HFF-Myc (cell line): ENCODE measurements around the gene ATAT1.

Source experiments
- DNase-seq: peaks from one replicate; pipeline ENCODE4 v3.0.0-alpha.2; 2011; ENCODE audit warnings: low read depth; ENCODE audit errors: extremely low read depth
- H3K4me3 ChIP-seq: replicated peaks from 2 replicates; pipeline ENCODE4 v1.5.1; 2011; ENCODE audit warnings: low read depth, mild to moderate bottlenecking, control low read depth, low read length
- CTCF ChIP-seq: IDR thresholded peaks from 2 replicates; pipeline ENCODE4 v1.5.1; 2012; ENCODE audit warnings: mild to moderate bottlenecking, low read depth, low read length, control low read depth; ENCODE audit errors: missing control alignments

Gene ATAT1

DNA sequence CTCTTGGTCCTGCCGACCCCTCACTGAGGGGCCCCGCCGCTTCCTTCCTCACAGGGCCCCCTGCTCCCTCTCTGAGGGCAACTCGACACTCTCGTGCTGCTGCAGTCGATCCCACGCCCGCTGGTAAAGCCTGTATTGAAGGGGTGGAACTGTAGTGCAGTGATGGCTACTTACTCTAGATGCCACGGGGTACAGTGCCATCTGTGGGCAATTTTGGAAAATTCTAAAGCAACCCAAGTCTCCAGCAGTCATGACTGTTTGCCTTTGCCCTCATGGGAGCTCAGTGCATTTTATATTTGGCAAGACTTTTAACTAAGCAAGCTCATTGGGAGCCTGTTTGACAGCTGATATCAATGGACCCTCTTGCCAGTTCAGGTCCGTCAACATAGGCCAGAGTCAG, 13.8 kb downstream of the ATAT1 start:
- no peak overlapping the region for H3K4me3 ChIP-seq
- no peak for DNase-seq
- TF ChIP-seq CTCF: no peak

DNA sequence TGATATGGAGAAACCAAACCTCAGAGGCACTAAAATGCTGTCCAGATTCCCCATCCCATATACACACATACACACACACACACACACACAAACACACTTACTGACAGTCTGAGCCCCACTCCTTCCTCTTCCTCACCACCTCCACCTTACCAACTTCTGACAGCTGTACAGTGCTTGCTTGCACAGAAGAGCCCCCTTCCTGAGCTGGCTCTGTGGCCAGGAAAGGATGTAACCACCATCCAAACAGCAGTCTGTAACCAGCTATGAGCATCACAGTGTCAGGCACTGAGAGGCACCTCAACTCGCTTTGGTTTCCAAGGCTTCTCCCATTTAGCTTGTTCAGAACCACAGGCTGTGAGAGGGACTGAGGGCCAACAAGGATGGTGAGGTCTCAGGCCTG, 14.4 kb downstream of the ATAT1 start:
- DNase-seq: no peak
- H3K4me3 ChIP-seq: no peak overlapping the region
- TF ChIP-seq CTCF: no peak

DNA sequence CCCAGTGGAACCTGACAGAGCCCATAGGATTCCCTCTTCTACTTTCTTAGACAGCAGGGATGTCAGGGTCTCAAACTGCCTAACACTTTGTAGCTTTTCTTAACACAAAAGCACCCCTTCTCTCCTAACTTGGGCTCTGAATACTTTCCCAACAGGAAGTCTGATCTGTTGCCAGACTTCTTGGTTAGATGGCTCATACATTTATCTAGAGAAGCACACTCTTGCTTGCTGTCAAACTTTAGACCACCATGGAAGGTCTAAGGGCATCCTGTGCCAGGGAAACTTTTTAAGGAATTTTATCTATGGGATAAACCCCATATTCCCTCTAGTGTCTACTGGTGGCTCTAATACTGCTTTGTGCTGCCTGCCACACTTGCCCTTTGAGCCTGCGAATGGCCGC, 17.0 kb downstream of the ATAT1 start:
- TF ChIP-seq CTCF: no peak
- no peak for DNase-seq
- no peak overlapping the region for H3K4me3 ChIP-seq

DNA sequence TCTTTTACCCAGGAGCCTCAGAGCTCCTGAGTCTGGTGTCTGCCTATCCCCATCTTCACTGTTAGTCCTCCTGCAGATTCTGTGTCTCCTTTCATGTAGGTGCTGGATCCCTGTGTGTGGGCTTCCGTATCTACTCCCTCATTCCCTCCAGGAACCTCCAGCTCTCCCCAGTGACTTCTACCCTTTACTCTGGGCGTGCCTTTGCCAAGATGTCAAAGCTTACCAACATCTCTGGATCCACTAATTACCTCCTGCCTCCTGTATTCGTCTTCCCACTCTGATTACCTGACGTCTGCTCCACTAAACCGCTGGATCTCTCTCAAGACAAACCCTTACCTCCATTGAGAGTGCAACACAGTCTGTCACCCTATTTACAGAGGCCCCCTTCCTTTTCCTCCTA, 18.1 kb downstream of the ATAT1 start:
- H3K4me3 ChIP-seq: no peak overlapping the region
- no peak for DNase-seq
- no peak for TF ChIP-seq CTCF

DNA sequence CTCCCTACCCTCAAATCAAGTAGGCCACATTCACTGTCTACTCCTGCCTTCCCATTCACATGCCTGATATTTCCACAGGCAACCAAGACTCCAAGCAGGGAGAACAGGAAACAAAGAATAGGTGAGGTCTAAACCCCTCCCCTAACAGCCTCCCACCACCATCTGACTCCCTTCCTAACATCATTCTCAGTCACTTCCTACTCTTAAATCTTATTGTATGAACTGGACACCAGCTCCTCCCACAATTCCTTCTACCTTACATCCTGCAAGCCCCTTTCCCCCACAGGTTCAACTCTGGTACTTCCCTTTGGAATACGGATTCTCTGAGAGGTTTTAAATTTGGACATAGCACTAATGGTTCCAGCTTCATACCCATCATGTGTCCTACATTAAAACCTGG, 19.3 kb downstream of the ATAT1 start:
- TF ChIP-seq CTCF: no peak
- no peak overlapping the region for H3K4me3 ChIP-seq
- DNase-seq: no peak

DNA sequence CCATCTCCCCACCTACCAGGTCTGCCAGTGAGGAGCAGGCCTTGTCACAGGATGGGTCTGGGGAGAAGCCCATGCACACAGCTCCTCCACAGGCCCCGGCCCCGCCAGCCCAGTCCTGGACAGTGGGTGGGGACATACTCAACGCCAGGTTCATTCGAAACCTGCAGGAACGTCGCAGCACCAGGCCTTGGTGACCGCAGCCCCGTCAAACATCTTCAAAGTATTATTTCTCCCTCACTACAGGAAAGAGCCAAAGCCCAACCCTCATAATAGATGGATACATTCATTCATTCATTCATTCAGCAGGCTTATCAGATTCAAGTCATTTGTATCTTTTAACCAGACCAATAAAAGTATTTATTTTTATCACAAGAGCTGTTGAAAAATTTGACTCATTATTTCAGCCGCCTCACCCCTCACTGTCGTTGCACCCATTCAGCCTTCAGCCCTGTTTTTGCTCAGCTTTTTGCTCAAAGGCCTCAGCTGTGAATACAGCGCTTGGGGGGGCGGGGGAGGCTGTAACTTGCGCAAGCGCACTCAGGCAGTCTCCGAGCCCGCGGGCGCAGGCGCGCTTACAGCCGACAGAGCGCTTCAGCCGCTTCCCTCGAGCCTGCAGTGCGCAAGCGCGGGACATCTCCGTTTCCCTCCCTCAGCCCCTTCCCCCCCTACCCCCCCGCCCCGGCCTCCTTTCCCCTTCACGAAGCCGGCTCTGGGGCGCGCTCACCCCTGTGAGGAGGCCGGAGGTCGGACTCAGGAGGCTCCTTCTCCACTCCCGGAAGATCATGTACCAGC, 20.0 kb downstream of the ATAT1 start, which contains the start of gene C6orf136:
Gene C6orf136, plus strand, starts transcription at position 684 of the 792 bp plus-strand sequence. Its CDS starts 99 bp downstream, at position 783.
- TF ChIP-seq CTCF: no peak
- peak within 1 kb of the TSS; percentile 96 for H3K4me3 ChIP-seq
- DNase-seq: peak; percentile 75
